Liver (tissue), 3 donors: ENCODE measurements around the gene BLVRA.

Source experiments
- EGR1 ChIP-seq, 2 donors: IDR thresholded peaks; 2 replicates each; pipeline ENCODE4 v1.6.1; 2016 to 2018; ENCODE audit warnings: antibody characterized with exemption in 2 of 2, low read depth in 2 of 2
- JUND ChIP-seq, 2 donors: IDR thresholded peaks; 2 replicates each; pipeline ENCODE4 v1.6.1; 2016; ENCODE audit warnings: antibody characterized with exemption in 2 of 2
- TF ChIP-seq, protein P1 (sequence below): fragments of 150-350 bp; IDR thresholded peaks from 2 replicates; pipeline ENCODE4 v1.5.1; 2017; ENCODE audit warnings: improper control_type of control experiment, low read depth, low read length; ENCODE audit not compliant: missing input control
- donor health status: healthy.
- donor health status: healthy.

DNA sequence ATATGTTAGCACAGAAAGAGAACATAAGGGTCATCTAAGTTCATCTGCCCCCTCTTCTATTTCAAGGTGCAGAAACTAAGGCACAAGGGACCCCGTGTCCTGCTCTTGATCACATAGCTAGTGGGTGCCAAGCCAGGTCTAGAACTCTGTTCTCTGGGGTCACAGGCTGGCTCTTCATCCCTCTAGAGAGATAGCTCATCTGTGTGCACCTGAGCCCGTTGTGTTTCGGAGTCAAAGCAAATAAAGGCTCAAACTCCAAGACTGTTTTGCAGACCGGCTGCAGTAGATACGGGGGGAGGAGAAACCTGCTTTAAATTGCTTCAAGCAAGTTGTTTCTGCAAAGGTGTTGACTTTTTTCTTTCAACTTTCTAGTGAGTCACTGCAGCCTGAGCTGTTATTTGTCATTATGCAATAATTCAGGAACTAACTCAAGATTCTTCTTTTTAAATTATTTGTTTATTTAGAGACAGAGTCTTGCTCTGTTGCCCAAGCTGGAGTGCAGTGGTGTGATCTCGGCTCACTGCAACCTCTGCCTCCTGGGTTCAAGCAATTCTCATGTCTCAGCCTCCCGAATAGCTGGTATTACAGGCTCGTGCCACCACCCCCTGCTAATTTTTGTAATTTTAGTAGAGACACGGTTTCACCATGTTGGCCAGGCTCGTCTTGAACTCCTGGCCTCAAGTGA, 6.5 kb downstream of the BLVRA start:
- TF ChIP-seq EGR1 (IDR thresholded peaks at IDR 0.05; ENCODE audit: low read depth in 2 of 2), result no peak
- TF ChIP-seq, protein P1, sequence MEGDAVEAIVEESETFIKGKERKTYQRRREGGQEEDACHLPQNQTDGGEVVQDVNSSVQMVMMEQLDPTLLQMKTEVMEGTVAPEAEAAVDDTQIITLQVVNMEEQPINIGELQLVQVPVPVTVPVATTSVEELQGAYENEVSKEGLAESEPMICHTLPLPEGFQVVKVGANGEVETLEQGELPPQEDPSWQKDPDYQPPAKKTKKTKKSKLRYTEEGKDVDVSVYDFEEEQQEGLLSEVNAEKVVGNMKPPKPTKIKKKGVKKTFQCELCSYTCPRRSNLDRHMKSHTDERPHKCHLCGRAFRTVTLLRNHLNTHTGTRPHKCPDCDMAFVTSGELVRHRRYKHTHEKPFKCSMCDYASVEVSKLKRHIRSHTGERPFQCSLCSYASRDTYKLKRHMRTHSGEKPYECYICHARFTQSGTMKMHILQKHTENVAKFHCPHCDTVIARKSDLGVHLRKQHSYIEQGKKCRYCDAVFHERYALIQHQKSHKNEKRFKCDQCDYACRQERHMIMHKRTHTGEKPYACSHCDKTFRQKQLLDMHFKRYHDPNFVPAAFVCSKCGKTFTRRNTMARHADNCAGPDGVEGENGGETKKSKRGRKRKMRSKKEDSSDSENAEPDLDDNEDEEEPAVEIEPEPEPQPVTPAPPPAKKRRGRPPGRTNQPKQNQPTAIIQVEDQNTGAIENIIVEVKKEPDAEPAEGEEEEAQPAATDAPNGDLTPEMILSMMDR, result no peak
- no peak for TF ChIP-seq JUND (IDR thresholded peaks at IDR 0.05)
